Heart right ventricle (tissue), 16 donors: ENCODE results near the gene TENT4B. TPM values are rescaled to one million over a fixed set of nuclear protein-coding genes. Genes with fewer than 3 reads are reported as not detected.

ENCODE experiments used
- ATAC-seq, 8 donors: fragments of 200-7000 bp; cut with Tn5 transposase; one replicate each; pipeline ENCODE4 v1.9.1; 2020; ENCODE audit warnings: mild to moderate bottlenecking in 8 of 8, moderate library complexity in 8 of 8, moderate number of reproducible peaks in 1 of 8
- DNase-seq, 2 donors: peaks; one replicate each; pipeline ENCODE4 v3.0.0-alpha.2; 2020
- H3K27ac ChIP-seq, 10 donors: fragments of 200-600 bp; sonication (generic) in 2 of 10; one replicate each; pipeline versions ENCODE4 v1.5.0 to v1.8.0; 2020 to 2022; ENCODE audit warnings: mild to moderate bottlenecking in 3 of 10
- H3K27me3 ChIP-seq, 7 donors: fragments of 200-600 bp; one replicate each; pipeline ENCODE4 v1.8.0; 2021 to 2022; ENCODE audit warnings: mild to moderate bottlenecking in 2 of 7
- H3K36me3 ChIP-seq, 9 donors: fragments of 200-600 bp; sonication (generic) in 1 of 9; one replicate each; pipeline versions ENCODE4 v1.5.0 to v1.8.0; 2020 to 2022; ENCODE audit warnings: mild to moderate bottlenecking in 2 of 9
- H3K4me1 ChIP-seq, 9 donors: fragments of 200-600 bp; sonication (generic) in 1 of 9; one replicate each; pipeline versions ENCODE4 v1.5.0 to v1.8.0; 2020 to 2022; ENCODE audit warnings: mild to moderate bottlenecking in 4 of 9
- H3K4me3 ChIP-seq, 10 donors: fragments of 200-600 bp; sonication (generic) in 2 of 10; one replicate each; pipeline versions ENCODE4 v1.5.0 to v1.8.0; 2020 to 2022; ENCODE audit warnings: mild to moderate bottlenecking in 7 of 10, moderate library complexity in 2 of 10
- H3K9me3 ChIP-seq, 11 donors: fragments of 200-600 bp in 10 of 11; sonication (generic) in 2 of 11; one replicate each; pipeline versions ENCODE4 v1.5.0 to v1.8.0; 2013 to 2022; ENCODE audit warnings: mild to moderate bottlenecking in 2 of 11, control low read depth in 1 of 11, moderate library complexity in 1 of 11
- CTCF ChIP-seq, 9 donors: fragments of 200-600 bp; sonication (generic) in 2 of 9; IDR thresholded peaks; one replicate each; pipeline versions ENCODE4 v1.5.0 to v1.8.0; 2021 to 2022; ENCODE audit warnings: antibody characterized with exemption in 9 of 9, mild to moderate bottlenecking in 5 of 9, moderate library complexity in 1 of 9
- WGBS, 2 donors: extraction: QIAGEN DNeasy Blood & Tissue Kit; methylation state at CpG; one replicate each; pipeline ENCODE4 v1.1.7; 2013; ENCODE audit warnings: inconsistent platforms in 1 of 2; 5-methylcytosine and 5-hydroxymethylcytosine counted together
- intact Hi-C, 10 donors: fragments of 100-400 bp; cut with DNase I; formaldehyde crosslinking; loops; one replicate each; pipeline versions ENCODE4 v1.11.1 to v1.14.2; 2022
- polyA plus RNA-seq, 2 donors: library from polyadenylated mRNA; stranded (reverse); fragments of 200-250 nt; gene quantifications; one replicate each; pipeline ENCODE4 v1.2.3, GENCODE V29; 2013
- total RNA-seq, 10 donors: library from RNA; stranded (reverse); fragmentation: NEBNext Ultra II Directional in 3 of 10; extraction: Animal tissue kit (Norgen Biotek cat#: 25700) in 3 of 10; gene quantifications; one replicate each; pipeline versions ENCODE4 v1.2.1 to v1.2.4, GENCODE V29; 2021 to 2023
- donor health status: Arrhythmogenic right ventricular cardiomyopathy.
- donor health status: ischemic (EF 13 %, LVEDD 7.1; RV severe dilation, severe dysfunction).
- donor health status: healthy with polysubstance abuse.
- donor health status: DM: no; HTN: yes; CAD: no.
- donor health status: DM: no; HTN: no; CAD: no.
- donor health status: ischemic (EF 25% LVEDD 6.9; RV normal size, moderate dysfunction).
- donor health status: ischemic (EF 25% LVEDD 5.7; RV mildly dilated, moderate dysfunction).
- donor health status: healthy.
- donor health status: DM: yes; HTN: yes; CAD: no.
- donor health status: Ischemic cardiomyopathy.
- donor health status: ischemic (EF 35%, LVEDD 5.7; RV mildly dilated, moderate dysfunction).
- donor health status: nonischemic (EF 11% LVEDD 7.7; RV severe dilation, severe dysfunction).
- donor health status: DM: yes; HTN: yes; CAD: no.
- donor health status: PGD.
- donor health status: ischemic (EF 29% LVEDD 5.4; RV normal size, mild dysfunction).
- donor health status: nonischemic (EF 23%, LVEDD 6.1; RV moderate dilation, normal function).

The TENT4B gene
- total and polyA plus RNA-seq, 12 donors = 2.7 to 8.6 (median 6.4) TPM

GRCh38 chr16:50247906-50248608, 95.0 kb downstream of the TENT4B start:
- intact Hi-C loops = loop anchor here in 2 of 10 donors (5.0 to 10.0 kb wide), 2 partner anchors 64 to 417 kb away; no protein-coding TSS in a partner anchor
- no peaks in the 10 kb centered on the region for H3K9me3 ChIP-seq
- H3K4me3 ChIP-seq = no peak overlapping the region
- H3K27me3 ChIP-seq = peaks cover 0 to 20% (median 9%) of the 10 kb centered on the region in 7 donors
- no peak for DNase-seq
- WGBS, 2 donors = 87 to 88% methylated on average over 13 of the region's 13 CpGs
- no peak for ATAC-seq
- no peak for TF ChIP-seq CTCF (IDR thresholded peaks at IDR 0.05)
- no peaks in the 10 kb centered on the region for H3K36me3 ChIP-seq
- peaks cover 0 to 44% (median 16%) of the 10 kb centered on the region in 9 donors for H3K4me1 ChIP-seq
- H3K27ac ChIP-seq = no peak overlapping the region

GRCh38 chr16:50248845-50249244, 95.7 kb downstream of the TENT4B start:
- no peaks in the 10 kb centered on the region for H3K36me3 ChIP-seq
- WGBS, 2 donors = 90 to 92% methylated on average over 8 of the region's 8 CpGs
- DNase-seq = no peak
- H3K4me1 ChIP-seq = peaks cover 0 to 48% (median 16%) of the 10 kb centered on the region in 9 donors
- TF ChIP-seq CTCF (IDR thresholded peaks at IDR 0.05) = no peak
- no peak overlapping the region for H3K27ac ChIP-seq
- intact Hi-C loops = loop anchor here in 2 of 10 donors (5.0 to 10.0 kb wide), 2 partner anchors 63 to 416 kb away; no protein-coding TSS in a partner anchor
- peaks cover 0 to 20% (median 9%) of the 10 kb centered on the region in 7 donors for H3K27me3 ChIP-seq
- no peak overlapping the region for H3K4me3 ChIP-seq
- ATAC-seq = no peak
- H3K9me3 ChIP-seq = no peaks in the 10 kb centered on the region

GRCh38 chr16:50251375-50252081, 98.4 kb downstream of the TENT4B start:
- no peak for TF ChIP-seq CTCF (IDR thresholded peaks at IDR 0.05)
- H3K27me3 ChIP-seq = peaks cover 0 to 9% (median 0%) of the 10 kb centered on the region in 7 donors
- H3K9me3 ChIP-seq = no peaks in the 10 kb centered on the region
- intact Hi-C loops = loop anchor here in 2 of 10 donors (10.0 kb wide), 2 partner anchors 73 to 403 kb away; no protein-coding TSS in a partner anchor
- H3K36me3 ChIP-seq = no peaks in the 10 kb centered on the region
- peak overlapping the region in 1 of 10 donors; percentile 9 for H3K27ac ChIP-seq
- H3K4me1 ChIP-seq = peaks cover 0 to 34% (median 3%) of the 10 kb centered on the region in 9 donors
- no peak overlapping the region for H3K4me3 ChIP-seq
- WGBS, 2 donors = 84 to 89% methylated on average over 15 of the region's 15 CpGs
- peak in 5 of 8 donors; percentile 10 to 43 (median 18) for ATAC-seq
- no peak for DNase-seq

GRCh38 chr16:50252082-50252611, 99.0 kb downstream of the TENT4B start:
- no peak for TF ChIP-seq CTCF (IDR thresholded peaks at IDR 0.05)
- ATAC-seq = peak in 3 of 8 donors; percentile 19 to 31 (median 23)

More at GRCh38 chr16:50252082-50252611, 99.0 kb downstream of the TENT4B start:
- H3K27ac ChIP-seq = no peak overlapping the region
- no peaks in the 10 kb centered on the region for H3K36me3 ChIP-seq
- peaks cover 0 to 9% (median 0%) of the 10 kb centered on the region in 7 donors for H3K27me3 ChIP-seq
- no peak for DNase-seq
- H3K4me1 ChIP-seq = peaks cover 0 to 28% (median 0%) of the 10 kb centered on the region in 9 donors
- H3K4me3 ChIP-seq = no peak overlapping the region
- WGBS, 2 donors = 84 to 88% methylated on average over 9 of the region's 9 CpGs
- H3K9me3 ChIP-seq = no peaks in the 10 kb centered on the region
- intact Hi-C loops = loop anchor here in 2 of 10 donors (10.0 kb wide), 2 partner anchors 73 to 403 kb away; no protein-coding TSS in a partner anchor
